ENCODE data around the gene GFI1. TPM values are rescaled to one million over a fixed set of nuclear protein-coding genes. Genes with fewer than 3 reads are reported as not detected.

GFI1 gene
- total RNA-seq, 6 donors from 2014 or later: 2.0 to 7.3 (median 4.0) TPM

DNA sequence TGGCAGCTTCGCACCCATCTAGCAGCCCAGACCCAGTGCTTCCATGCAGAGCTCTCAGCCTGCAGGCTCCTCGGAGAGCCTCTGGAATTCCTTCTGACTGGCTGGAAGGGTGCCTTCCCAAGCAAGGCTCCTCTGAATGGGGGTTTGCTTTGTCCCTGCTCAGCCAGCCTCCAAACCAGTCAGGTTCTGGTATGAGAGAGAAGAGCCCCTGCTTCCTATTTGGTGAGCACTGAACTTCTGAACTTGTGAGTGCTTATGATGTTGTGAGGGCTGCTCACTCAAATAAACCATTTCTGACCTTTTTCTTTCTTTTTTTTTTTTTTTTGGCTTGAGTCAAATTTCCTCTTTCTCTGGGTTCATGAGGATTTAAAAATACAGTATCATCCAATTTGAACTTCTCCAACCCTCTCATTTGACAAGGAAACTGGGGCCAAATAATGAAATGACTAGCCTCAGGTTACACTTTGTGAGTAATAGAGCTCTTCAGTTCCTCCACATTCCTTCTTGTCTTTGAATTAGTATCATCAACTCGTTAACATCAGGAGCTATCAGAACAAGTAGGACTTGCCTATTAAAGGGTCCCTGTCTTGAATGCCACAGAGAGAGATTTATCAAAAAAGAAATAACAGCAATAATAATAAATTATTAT lies 39.6 kb downstream of the GFI1 start:
- Histone ChIP-seq H3K9me3 (no peaks in the 10 kb centered on the region), H3K36me3 (no peaks in the 10 kb centered on the region), H3K27me3 (no peaks in the 10 kb centered on the region), H3K4me3 (no peak overlapping the region), H3K4me1 (no peaks in the 10 kb centered on the region), H3K27ac (no peak overlapping the region)
- DNase-seq (no peak), ATAC-seq (ENCODE audit: low FRiP score in 2 of 2) (no peak)
- TF ChIP-seq EP300 (IDR thresholded peaks at IDR 0.05) (no peak), POLR2A (IDR thresholded peaks at IDR 0.05) (no peak), POLR2AphosphoS5 (IDR thresholded peaks at IDR 0.05) (no peak), CTCF (IDR thresholded peaks at IDR 0.05) (no peak)
- 66 to 72% methylated on average over 2 to 3 of the region's 3 CpGs for WGBS, 2 donors

GRCh38 chr1:92446546-92446945 lies 40.2 kb downstream of the GFI1 start:
- H3K27me3 ChIP-seq: no peaks in the 10 kb centered on the region
- 63% methylated on average over 2 of the region's 2 CpGs for WGBS, 2 donors
- H3K36me3 ChIP-seq: no peaks in the 10 kb centered on the region
- DNase-seq (no peak), ATAC-seq (ENCODE audit: low FRiP score in 2 of 2) (no peak)
- H3K4me1 ChIP-seq: no peaks in the 10 kb centered on the region
- no peak overlapping the region for H3K4me3 ChIP-seq
- no peak overlapping the region for H3K27ac ChIP-seq
- no peaks in the 10 kb centered on the region for H3K9me3 ChIP-seq
- no peak for TF ChIP-seq POLR2A (IDR thresholded peaks at IDR 0.05)
- no peak for TF ChIP-seq CTCF (IDR thresholded peaks at IDR 0.05)
- TF ChIP-seq POLR2AphosphoS5 (IDR thresholded peaks at IDR 0.05): no peak
- TF ChIP-seq EP300 (IDR thresholded peaks at IDR 0.05): no peak

- no peak for ATAC-seq (ENCODE audit: low FRiP score in 2 of 2)
- no peak overlapping the region for H3K4me3 ChIP-seq
- H3K9me3 ChIP-seq: no peaks in the 10 kb centered on the region
- TF ChIP-seq POLR2AphosphoS5 (IDR thresholded peaks at IDR 0.05) (no peak), EP300 (IDR thresholded peaks at IDR 0.05) (no peak), CTCF (IDR thresholded peaks at IDR 0.05) (no peak), POLR2A (IDR thresholded peaks at IDR 0.05) (no peak)
- no peaks in the 10 kb centered on the region for H3K27me3 ChIP-seq
- no peak for DNase-seq
- 93 to 100% methylated on average over 2 of the region's 2 CpGs for WGBS, 2 donors
- H3K27ac ChIP-seq: no peak overlapping the region
- no peaks in the 10 kb centered on the region for H3K36me3 ChIP-seq
- H3K4me1 ChIP-seq: no peaks in the 10 kb centered on the region
These were observed 40.9 kb downstream of the GFI1 start for GRCh38 chr1:92445865-92446264.

DNA sequence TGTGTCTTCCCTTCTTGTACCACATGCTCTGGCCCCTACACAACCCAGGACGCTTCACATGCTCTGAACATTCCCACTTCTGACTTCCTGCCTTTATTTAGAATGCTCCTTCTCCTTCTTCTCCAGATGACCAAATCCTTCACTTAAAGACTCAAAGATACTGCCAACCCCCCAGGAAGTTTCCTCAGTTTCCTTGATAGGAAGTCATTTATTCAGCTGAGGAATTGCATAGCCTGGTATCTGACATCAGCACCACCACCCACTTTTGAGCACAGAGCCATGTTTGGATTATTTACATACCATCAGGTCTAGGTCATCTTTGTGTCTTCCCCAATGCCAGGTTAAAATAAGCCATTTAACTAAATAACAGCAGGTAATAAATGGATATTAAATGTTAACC lies 42.4 kb downstream of the GFI1 start:
- TF ChIP-seq EP300 (IDR thresholded peaks at IDR 0.05): no peak
- no peak for TF ChIP-seq POLR2A (IDR thresholded peaks at IDR 0.05)
- TF ChIP-seq POLR2AphosphoS5 (IDR thresholded peaks at IDR 0.05): no peak
- no peak for TF ChIP-seq CTCF (IDR thresholded peaks at IDR 0.05)
- Histone ChIP-seq H3K36me3 (no peaks in the 10 kb centered on the region), H3K27me3 (no peaks in the 10 kb centered on the region), H3K4me1 (no peaks in the 10 kb centered on the region), H3K9me3 (no peaks in the 10 kb centered on the region), H3K4me3 (no peak overlapping the region), H3K27ac (no peak overlapping the region)
- ATAC-seq (ENCODE audit: low FRiP score in 2 of 2) (no peak), DNase-seq (no peak)
- 61 to 65% methylated on average over 1 of the region's 1 CpG for WGBS, 2 donors

GRCh38 chr1:92443893-92444292 lies 42.8 kb downstream of the GFI1 start:
- DNase-seq (no peak), ATAC-seq (ENCODE audit: low FRiP score in 2 of 2) (no peak)
- 50 to 66% methylated on average over 3 of the region's 3 CpGs for WGBS, 2 donors
- Histone ChIP-seq H3K9me3 (no peaks in the 10 kb centered on the region), H3K4me3 (no peak overlapping the region), H3K36me3 (no peaks in the 10 kb centered on the region), H3K4me1 (no peaks in the 10 kb centered on the region), H3K27me3 (no peaks in the 10 kb centered on the region), H3K27ac (no peak overlapping the region)
- TF ChIP-seq CTCF (IDR thresholded peaks at IDR 0.05): no peak
- TF ChIP-seq POLR2A (IDR thresholded peaks at IDR 0.05): no peak
- TF ChIP-seq EP300 (IDR thresholded peaks at IDR 0.05): no peak
- no peak for TF ChIP-seq POLR2AphosphoS5 (IDR thresholded peaks at IDR 0.05)
